Right lobe of liver (tissue), 4 donors: Measurements from ENCODE around the gene TTC9.

Experiments used
- CTCF ChIP-seq, 4 donors: fragments of 200-600 bp in 3 of 4; fragments of 450-650 bp in 1 of 4; IDR thresholded peaks; one replicate each; pipeline versions ENCODE4 v1.5.1 to v1.8.0; 2016 to 2022; ENCODE audit warnings: antibody characterized with exemption in 4 of 4, mild to moderate bottlenecking in 2 of 4
- POLR2A ChIP-seq: fragments of 450-650 bp; IDR thresholded peaks from one replicate; pipeline ENCODE4 v1.6.1; 2017; ENCODE audit warnings: antibody characterized with exemption, mild to moderate bottlenecking
- donor health status: DM: no; HTN: no; CAD: no.
- donor health status: DM: no; HTN: no; CAD: no.
- donor health status: DM: no; HTN: yes; CAD: no.

- TF ChIP-seq CTCF (IDR thresholded peaks at IDR 0.05) (no peak), POLR2A (no peak)
Measured at GRCh38 chr14:70702161-70702560, 60.4 kb downstream of the TTC9 start.
